HG02970 (cell line): ENCODE results near the gene VPS8.
"Not testable (repeated sequence)": the region's sequence is repeated elsewhere in the genome, so short reads cannot be mapped to it uniquely, and the experiment has no call there.

Experiments used
- ATAC-seq: cut with Tn5 transposase; IDR thresholded peaks from one replicate; pipeline ENCODE4 v1.9.1; 2021; ENCODE audit warnings: mild to moderate bottlenecking, moderate library complexity, moderate number of reproducible peaks; ENCODE audit not compliant: unreplicated experiment, low FRiP score

Gene VPS8

GRCh38 chr3:184907681-184908649 lies 96.0 kb downstream of the VPS8 start:
- no peak for ATAC-seq

- no peak for ATAC-seq
Measured at GRCh38 chr3:184908859-184909258, 96.9 kb downstream of the VPS8 start.

- no peak for ATAC-seq
Measured at GRCh38 chr3:184910664-184911063, 98.7 kb downstream of the VPS8 start.

DNA sequence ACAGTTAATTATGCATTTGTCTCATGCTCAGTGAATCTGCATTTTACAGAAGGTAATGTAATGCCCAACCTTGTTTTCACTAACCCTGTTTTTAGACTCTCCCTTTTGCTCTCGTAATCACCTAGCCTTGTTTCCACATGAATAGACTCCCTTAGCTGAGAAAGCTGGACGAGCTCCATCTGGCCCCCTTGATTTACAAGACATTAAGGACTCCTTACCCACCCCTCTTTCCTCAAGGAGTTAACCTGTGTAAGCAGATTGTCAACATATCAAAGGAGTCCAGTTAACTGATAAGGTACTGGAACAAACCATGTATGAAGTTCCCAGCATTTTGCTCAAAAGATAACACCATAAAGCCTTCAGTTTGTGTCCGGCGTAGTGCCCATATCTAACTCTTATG lies 99.6 kb downstream of the VPS8 start:
- no peak for ATAC-seq

- no peak for ATAC-seq
Measured at GRCh38 chr3:184912163-184912562, 100.2 kb downstream of the VPS8 start.

DNA sequence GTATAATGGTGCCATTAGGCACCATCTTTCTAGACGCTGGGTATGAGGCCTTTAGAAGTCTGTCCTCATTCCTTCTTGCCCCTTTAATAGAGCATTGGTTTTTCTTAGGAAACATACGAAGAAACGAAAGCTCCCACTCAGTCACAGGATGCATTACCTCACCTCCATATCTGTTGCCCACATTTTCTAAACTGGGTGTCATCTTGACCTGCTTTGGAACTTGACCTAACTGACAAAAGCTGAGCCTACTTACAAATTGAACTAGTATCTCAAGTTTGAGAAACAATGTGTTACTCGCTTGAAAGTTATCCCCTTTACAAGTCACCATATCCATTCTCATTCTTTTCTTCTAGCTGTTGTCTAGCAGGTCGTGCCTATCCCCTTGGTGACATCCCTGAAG lies 102.7 kb downstream of the VPS8 start:
- ATAC-seq: no peak

GRCh38 chr3:184918750-184919149 lies 106.8 kb downstream of the VPS8 start:
- ATAC-seq: no peak

- ATAC-seq: no peak
Measured at GRCh38 chr3:184919651-184920050, 107.7 kb downstream of the VPS8 start.

DNA sequence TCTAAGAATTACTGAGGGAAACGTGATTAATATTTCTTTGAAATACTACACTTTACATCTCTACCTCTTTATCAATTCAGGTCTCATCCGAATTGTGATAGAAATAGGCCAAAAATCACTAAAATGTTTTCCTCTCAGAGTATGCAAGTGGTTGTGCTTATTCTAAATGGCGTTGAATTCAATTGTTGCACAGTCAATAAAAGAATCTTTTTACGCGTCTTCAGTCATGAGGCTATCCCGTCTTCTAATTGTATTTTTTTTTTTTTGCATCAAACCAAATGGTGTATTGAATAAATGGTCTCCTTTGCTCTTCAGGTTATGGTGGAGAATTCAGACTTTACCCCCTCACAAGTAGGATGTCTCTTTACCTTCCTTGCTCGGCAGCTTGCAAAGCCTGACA lies 112.6 kb downstream of the VPS8 start:
- no peak for ATAC-seq

GRCh38 chr3:184927796-184928315 lies 115.9 kb downstream of the VPS8 start:
- ATAC-seq: no peak

DNA sequence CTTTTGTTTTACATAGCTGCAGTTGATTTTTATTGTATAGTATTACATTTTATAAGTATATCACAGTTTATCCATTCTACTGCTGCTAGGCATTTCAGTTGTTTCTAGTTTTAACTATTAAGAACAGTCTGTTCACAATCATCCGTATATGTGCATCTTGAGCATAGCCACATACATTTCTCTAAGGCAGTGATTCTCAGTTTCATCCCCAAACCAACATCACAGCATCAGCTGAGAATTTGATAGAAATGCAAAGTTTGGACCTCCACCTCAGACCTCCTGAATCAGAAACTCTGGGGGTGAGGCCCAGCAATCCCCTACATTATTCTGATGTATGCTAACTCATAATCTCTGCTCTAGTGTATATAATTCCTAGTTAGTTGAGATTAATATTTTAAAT lies 120.8 kb downstream of the VPS8 start:
- ATAC-seq: no peak

DNA sequence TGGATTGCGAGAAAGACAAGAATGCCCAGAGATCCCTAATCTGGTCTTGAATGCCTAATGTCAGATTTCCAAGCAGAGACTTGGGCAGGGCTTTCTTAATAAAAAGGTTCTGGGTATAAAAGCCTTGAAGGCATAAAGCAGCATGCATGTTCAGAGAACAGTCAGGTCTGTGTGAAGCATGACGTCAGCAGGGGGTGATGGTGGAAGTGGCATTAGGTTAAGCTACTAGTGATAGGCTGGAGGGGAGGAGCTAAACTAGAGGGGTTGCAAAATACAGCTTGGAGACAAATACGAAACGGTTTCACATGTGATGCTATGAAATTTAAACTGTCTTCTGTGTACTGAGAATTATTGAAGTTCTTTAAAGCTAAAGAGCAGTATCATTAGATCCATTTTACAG lies 125.6 kb downstream of the VPS8 start:
- no peak for ATAC-seq

GRCh38 chr3:184941408-184941807 lies 129.4 kb downstream of the VPS8 start:
- no peak for ATAC-seq

GRCh38 chr3:184942735-184943134 lies 130.8 kb downstream of the VPS8 start:
- no peak for ATAC-seq

DNA sequence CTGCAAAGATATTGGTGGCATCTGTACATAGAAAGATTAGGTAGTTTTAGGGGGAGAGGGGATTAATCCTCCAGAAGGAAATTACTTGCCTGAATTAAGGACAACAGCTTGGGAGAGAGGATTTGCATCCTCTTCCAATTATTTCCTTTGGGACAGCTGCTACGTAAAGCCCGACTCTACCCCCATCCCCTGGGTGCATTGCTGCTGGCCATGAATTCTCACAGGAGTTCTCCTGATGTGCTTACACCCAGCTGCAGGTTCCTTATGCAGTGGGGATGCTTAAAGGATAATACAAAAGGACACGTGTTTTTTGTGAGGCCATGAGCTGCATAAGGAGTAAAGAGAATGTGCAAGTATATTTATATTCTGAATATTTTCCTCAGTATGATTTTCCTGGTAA lies 132.3 kb downstream of the VPS8 start:
- no peak for ATAC-seq

GRCh38 chr3:184945886-184946625 lies 134.1 kb downstream of the VPS8 start:
- ATAC-seq: no peak

- no peak for ATAC-seq
Measured at GRCh38 chr3:184946917-184947316, 135.0 kb downstream of the VPS8 start.

DNA sequence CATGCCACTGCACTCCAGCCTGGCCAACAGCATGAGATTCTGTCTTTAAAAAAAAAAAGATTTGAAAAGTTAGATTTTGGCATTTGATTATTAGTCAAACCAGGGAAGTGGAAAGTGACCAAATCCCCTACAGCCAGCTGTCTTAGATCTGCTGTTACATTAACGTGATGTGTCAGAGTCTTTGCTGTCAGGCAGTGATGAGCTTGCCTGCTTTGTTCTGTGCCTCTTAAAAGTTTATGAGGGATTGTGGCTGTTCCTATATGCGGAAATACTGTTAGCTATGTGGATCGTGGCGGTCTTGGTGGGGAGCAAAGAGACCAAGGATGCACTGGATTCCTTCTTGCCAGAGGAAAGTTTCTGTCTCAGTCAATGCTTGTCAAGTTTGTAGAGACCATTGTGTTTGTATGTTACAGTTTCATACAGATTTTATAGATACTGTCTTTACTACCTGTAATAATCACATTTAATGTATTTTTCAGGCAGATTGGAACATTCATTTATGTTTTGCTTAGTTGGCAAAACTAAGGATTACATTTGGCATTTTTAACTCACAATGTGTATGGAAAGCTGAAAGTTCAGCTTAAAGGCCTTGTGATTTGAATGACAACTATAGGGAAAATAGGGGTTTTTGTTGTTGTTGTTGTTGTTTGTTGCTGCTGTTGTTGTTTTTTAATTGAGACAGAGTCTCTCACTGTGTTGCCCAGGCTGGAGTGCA lies 137.4 kb downstream of the VPS8 start:
- ATAC-seq: no peak

GRCh38 chr3:184950816-184951215 lies 138.8 kb downstream of the VPS8 start:
- not testable (repeated sequence) for ATAC-seq

DNA sequence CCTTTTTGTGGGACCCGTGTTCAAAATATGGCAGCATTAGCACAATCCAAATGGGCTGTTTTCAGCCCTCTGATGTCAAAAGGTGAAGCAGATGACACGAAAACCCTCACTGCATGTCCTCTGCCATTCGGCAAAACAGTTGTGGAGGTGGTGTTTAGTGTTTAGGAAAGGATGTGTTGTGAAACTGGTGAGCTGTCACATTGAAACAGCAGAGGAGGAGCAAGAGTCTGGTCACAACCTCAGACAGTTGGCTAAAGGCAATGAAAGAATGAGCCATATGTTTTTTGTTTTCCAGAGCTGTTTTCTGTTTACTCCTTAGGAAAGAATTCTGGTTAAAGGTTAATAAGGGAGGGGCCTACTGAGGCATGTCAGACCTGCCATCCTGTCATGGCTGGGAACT lies 140.7 kb downstream of the VPS8 start:
- no peak for ATAC-seq

DNA sequence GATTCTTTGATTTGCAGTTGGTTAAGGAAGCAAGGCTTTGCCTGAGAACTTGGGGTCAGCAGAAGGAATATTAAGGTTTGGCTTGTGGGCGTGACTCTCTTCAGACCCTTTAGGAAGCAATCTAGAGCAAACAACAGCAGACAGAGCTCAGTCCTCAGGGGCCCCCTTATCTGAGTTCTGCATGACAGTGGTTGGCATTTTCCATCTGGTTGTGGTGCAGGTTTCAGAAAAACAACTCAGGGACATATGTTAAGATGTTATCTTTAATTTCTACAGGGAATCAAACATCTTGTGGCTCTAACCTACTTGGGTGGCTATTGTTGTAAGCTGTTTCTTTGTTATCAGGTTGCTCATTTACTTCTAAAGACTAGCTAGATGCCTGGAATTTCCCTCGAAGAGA lies 141.4 kb downstream of the VPS8 start:
- no peak for ATAC-seq
